DND-41 (cell line): ENCODE data around the gene LSP1.

ENCODE experiments used
- EZH2 ChIP-seq: IDR thresholded peaks from 3 replicates; pipeline ENCODE4 v1.6.1; 2012; ENCODE audit warnings: borderline replicate concordance, low read depth, mild to moderate bottlenecking, moderate library complexity, low read length, inconsistent platforms; ENCODE audit not compliant: severe bottlenecking
- TF ChIP-seq, protein P1 (sequence below): IDR thresholded peaks from 2 replicates; pipeline ENCODE4 v1.5.1; 2012; ENCODE audit warnings: borderline replicate concordance, low read length, moderate library complexity, mild to moderate bottlenecking; ENCODE audit not compliant: poor library complexity, severe bottlenecking; ENCODE audit errors: extremely low read depth

DNA sequence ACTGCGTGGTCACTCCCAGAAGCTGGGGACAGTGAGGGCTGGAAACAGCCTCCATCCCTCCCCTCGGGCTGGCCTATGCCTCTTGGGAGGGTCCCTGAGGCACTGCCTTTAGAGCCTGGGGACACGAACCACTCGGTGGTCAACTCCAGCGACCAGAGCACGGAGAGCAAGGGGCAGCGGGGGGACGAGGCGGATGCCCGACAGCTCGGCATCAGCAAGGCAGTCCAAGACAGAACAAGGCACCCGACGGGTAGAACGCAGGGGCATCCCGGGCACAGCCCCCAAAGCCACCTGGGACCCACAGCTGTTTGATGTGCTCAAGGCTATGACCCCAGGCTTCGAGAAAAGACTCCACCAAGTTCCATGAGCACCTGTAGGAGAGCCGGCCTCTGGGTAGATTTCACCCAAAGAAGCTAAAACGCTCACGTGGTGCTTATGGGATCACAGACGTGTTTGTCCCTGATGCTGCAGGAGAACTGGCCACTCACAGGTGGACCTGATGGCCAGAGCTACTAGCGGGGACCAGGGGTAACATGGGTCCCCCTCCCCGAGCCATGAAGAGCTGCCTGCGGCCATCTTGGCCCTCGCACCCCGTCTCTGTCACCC, 510 bp upstream of the LSP1 start:
- TF ChIP-seq, protein P1, sequence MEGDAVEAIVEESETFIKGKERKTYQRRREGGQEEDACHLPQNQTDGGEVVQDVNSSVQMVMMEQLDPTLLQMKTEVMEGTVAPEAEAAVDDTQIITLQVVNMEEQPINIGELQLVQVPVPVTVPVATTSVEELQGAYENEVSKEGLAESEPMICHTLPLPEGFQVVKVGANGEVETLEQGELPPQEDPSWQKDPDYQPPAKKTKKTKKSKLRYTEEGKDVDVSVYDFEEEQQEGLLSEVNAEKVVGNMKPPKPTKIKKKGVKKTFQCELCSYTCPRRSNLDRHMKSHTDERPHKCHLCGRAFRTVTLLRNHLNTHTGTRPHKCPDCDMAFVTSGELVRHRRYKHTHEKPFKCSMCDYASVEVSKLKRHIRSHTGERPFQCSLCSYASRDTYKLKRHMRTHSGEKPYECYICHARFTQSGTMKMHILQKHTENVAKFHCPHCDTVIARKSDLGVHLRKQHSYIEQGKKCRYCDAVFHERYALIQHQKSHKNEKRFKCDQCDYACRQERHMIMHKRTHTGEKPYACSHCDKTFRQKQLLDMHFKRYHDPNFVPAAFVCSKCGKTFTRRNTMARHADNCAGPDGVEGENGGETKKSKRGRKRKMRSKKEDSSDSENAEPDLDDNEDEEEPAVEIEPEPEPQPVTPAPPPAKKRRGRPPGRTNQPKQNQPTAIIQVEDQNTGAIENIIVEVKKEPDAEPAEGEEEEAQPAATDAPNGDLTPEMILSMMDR, result no peak
- TF ChIP-seq EZH2, result no peak
